GM10248 (cell line): ENCODE results near the gene AHSG.

Experiments
- CTCF ChIA-PET: fragments of 300-600 bp; sonication (Branson Sonifier 250); formaldehyde crosslinking; extraction: SDS; loops from one replicate; lab custom pipeline; 2021; ENCODE audit warnings: antibody characterized with exemption; lab: Yijun Ruan, JAX
- POLR2A ChIA-PET: fragments of 350-650 bp; sonication (Branson Sonifier 250); formaldehyde crosslinking; extraction: SDS; loops from one replicate; lab custom pipeline; 2020; ENCODE audit warnings: antibody characterized with exemption; lab: Yijun Ruan, JAX
- DNase-seq: peaks from one replicate; pipeline ENCODE4 v3.0.0; 2012; ENCODE audit errors: extremely low spot score
- TF ChIP-seq, protein P1 (sequence below): IDR thresholded peaks from 2 replicates; pipeline ENCODE4 v1.5.1; 2012; ENCODE audit warnings: mild to moderate bottlenecking, low read depth; ENCODE audit errors: extremely low read depth, missing control alignments, control extremely low read depth

AHSG gene

GRCh38 chr3:186620213-186621092 is 7.6 kb downstream of the AHSG start:
- TF ChIP-seq, protein P1, sequence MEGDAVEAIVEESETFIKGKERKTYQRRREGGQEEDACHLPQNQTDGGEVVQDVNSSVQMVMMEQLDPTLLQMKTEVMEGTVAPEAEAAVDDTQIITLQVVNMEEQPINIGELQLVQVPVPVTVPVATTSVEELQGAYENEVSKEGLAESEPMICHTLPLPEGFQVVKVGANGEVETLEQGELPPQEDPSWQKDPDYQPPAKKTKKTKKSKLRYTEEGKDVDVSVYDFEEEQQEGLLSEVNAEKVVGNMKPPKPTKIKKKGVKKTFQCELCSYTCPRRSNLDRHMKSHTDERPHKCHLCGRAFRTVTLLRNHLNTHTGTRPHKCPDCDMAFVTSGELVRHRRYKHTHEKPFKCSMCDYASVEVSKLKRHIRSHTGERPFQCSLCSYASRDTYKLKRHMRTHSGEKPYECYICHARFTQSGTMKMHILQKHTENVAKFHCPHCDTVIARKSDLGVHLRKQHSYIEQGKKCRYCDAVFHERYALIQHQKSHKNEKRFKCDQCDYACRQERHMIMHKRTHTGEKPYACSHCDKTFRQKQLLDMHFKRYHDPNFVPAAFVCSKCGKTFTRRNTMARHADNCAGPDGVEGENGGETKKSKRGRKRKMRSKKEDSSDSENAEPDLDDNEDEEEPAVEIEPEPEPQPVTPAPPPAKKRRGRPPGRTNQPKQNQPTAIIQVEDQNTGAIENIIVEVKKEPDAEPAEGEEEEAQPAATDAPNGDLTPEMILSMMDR: no peak
- ChIA-PET CTCF (interaction anchor here (0.9 to 12.5 kb wide), 6 partner anchors 10 to 960 kb away, joined by 3 to 202 read pairs (median 48); no protein-coding TSS in a partner anchor), POLR2A (interaction anchor here (0.6 kb wide), 1 partner anchor 48 kb away, joined by 3 read pairs; no protein-coding TSS in a partner anchor)
- no peak for DNase-seq

DNA sequence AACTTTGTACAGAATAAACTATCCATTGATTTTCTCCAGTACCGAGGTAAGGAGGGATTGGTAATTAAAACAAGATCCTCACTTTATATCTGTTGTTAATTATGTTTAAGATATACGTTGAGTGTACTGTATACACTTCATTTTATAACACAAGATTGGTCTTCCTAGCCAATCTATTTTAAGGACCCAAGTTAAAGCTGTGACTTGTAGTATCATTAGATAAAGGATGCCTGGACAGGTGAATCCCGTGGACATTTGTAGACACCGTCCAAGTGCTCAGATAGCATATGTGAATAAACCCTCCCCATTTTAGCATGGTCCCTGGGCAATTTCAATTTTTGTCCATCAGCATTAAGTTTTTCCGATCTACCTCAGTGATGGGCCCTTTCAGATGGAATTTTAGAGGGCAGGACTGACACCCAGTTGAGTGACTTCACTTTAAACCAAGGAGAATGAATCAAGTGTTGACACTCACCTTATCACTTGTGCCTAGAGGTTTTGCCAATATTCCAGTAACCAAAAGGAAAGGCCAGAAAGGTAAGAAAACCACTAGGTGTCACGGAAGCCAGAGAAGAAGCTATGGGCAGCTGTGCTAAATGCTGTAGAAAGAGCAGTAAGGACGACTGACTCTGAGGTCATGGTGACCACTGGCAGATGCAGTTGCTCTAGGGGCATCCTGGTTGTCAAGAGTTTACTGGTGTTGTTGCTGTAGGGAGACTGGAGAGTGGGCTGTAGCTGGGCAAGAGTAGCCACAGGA is 9.2 kb downstream of the AHSG start:
- CTCF ChIA-PET: interaction anchor here (0.8 to 1.6 kb wide), 6 partner anchors 9 to 627 kb away, joined by 3 to 4 read pairs (median 3); no protein-coding TSS in a partner anchor
- POLR2A ChIA-PET: no interaction called here
- DNase-seq: no peak
- TF ChIP-seq, protein P1: no peak

DNA sequence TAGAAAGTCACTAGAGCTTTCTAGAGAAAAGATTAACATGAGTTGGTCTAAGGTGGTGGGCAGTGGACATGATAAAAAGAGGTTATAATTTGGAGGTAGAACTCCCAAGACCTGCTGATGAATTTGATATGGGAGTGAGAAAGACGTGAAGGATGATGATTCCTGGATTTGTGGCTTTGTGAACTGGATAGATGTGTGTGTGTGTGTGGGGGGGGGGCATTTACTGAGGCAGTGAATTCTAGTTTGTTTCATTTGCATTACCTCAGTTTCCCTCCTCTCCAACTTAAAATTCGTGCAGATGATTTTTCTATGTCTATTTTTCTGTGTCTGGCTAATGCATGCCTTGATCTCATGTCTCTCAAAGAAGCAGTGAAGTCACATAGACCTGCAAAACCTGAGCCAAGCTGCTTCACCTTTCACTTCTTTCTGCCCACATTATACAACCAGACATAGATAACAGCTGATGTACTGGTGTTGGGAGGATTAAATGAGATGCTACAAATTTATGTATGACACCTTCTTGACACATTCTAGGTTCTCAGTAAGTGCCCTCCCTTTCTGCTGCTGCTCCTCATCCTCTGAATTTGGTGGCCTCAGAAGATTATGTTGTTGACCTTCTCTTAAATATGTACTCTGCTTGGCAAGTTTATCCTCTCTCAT is 9.9 kb downstream of the AHSG start:
- DNase-seq: no peak
- ChIA-PET POLR2A (no interaction called here), CTCF (interaction anchor here (0.8 to 1.4 kb wide), 4 partner anchors 9 to 628 kb away, joined by 3 to 4 read pairs (median 3); no protein-coding TSS in a partner anchor)
- TF ChIP-seq, protein P1: no peak

- no peak for DNase-seq
- ChIA-PET CTCF (interaction anchor here (1.1 to 3.7 kb wide), 2 partner anchors 9 to 681 kb away, joined by 3 to 73 read pairs; no protein-coding TSS in a partner anchor), POLR2A (no interaction called here)
- TF ChIP-seq, protein P1: no peak
These were observed 11.7 kb downstream of the AHSG start for GRCh38 chr3:186624598-186624997.

GRCh38 chr3:186625600-186626042 is 12.8 kb downstream of the AHSG start:
- no peak for DNase-seq
- CTCF ChIA-PET: interaction anchor here (1.1 to 3.7 kb wide), 4 partner anchors 10 to 682 kb away, joined by 3 to 73 read pairs (median 5); no protein-coding TSS in a partner anchor
- TF ChIP-seq, protein P1: no peak
- POLR2A ChIA-PET: no interaction called here
